ENCODE results near the gene LAMTOR1.
A peak's percentile ranks its signal among the peaks of the same experiment; 100 is the strongest.
"Not testable (repeated sequence)": the region's sequence is repeated elsewhere in the genome, so short reads cannot be mapped to it uniquely, and the experiment has no call there.

The LAMTOR1 gene

GRCh38 chr11:72102946-72103753 lies at the start of gene LAMTOR1:
Gene LAMTOR1 (minus strand): TSS chr11:72103297. CDS start chr11:72103224, 73 bp downstream.
- DNase-seq: peak; percentile 98

- DNase-seq: no peak
Measured at GRCh38 chr11:72150882-72151281, 47.8 kb upstream of the LAMTOR1 start.

GRCh38 chr11:72146625-72147024 lies 43.5 kb upstream of the LAMTOR1 start:
- DNase-seq: no peak

- no peak for DNase-seq
Measured at GRCh38 chr11:72144807-72145565, 41.9 kb upstream of the LAMTOR1 start.

- DNase-seq: not testable (repeated sequence)
Measured at GRCh38 chr11:72142543-72142942, 39.4 kb upstream of the LAMTOR1 start.

GRCh38 chr11:72142086-72142485 lies 39.0 kb upstream of the LAMTOR1 start:
- not testable (repeated sequence) for DNase-seq

- no peak for DNase-seq
Measured at GRCh38 chr11:72141066-72141465, 38.0 kb upstream of the LAMTOR1 start.

GRCh38 chr11:72140661-72141060 lies 37.6 kb upstream of the LAMTOR1 start:
- no peak for DNase-seq

GRCh38 chr11:72139500-72139899 lies 36.4 kb upstream of the LAMTOR1 start:
- no peak for DNase-seq

- DNase-seq: no peak
Measured at GRCh38 chr11:72138821-72139390, 35.8 kb upstream of the LAMTOR1 start.

GRCh38 chr11:72136684-72137262 lies 33.7 kb upstream of the LAMTOR1 start:
- no peak for DNase-seq

GRCh38 chr11:72135891-72136683 lies 33.0 kb upstream of the LAMTOR1 start:
- no peak for DNase-seq

- DNase-seq: not testable (repeated sequence)
Measured at GRCh38 chr11:72135473-72135872, 32.4 kb upstream of the LAMTOR1 start, which contains the start of gene FOLR3. Gene FOLR3 (plus strand): TSS chr11:72135725. CDS start chr11:72135953, 228 bp downstream.

- DNase-seq: no peak
Measured at GRCh38 chr11:72132646-72133045, 29.5 kb upstream of the LAMTOR1 start.

GRCh38 chr11:72129381-72129780 lies 26.3 kb upstream of the LAMTOR1 start:
- DNase-seq: no peak

GRCh38 chr11:72127923-72128322 lies 24.8 kb upstream of the LAMTOR1 start:
- DNase-seq: no peak

GRCh38 chr11:72125956-72126355 lies 22.9 kb upstream of the LAMTOR1 start:
- no peak for DNase-seq

- no peak for DNase-seq
Measured at GRCh38 chr11:72124046-72124445, 20.9 kb upstream of the LAMTOR1 start.

- DNase-seq: no peak
Measured at GRCh38 chr11:72123117-72123653, 20.1 kb upstream of the LAMTOR1 start.

GRCh38 chr11:72122607-72123006 lies 19.5 kb upstream of the LAMTOR1 start:
- DNase-seq: no peak

- no peak for DNase-seq
Measured at GRCh38 chr11:72120930-72121329, 17.8 kb upstream of the LAMTOR1 start.

GRCh38 chr11:72119198-72119597 lies 16.1 kb upstream of the LAMTOR1 start:
- no peak for DNase-seq

Data from activated gamma-delta T cell treated with Interleukin-2 at 50 U/mL for 16 hours (primary cell).